M059J (cell line): ENCODE results near the gene STXBP2. TPM values are rescaled to one million over a fixed set of nuclear protein-coding genes. Genes with fewer than 3 reads are reported as not detected.

Experiments used
- DNase-seq: peaks from one replicate; pipeline ENCODE4 v3.0.0-alpha.2; 2012; ENCODE audit warnings: low read depth
- total RNA-seq: library from RNA; depleted of rRNA; stranded (reverse); fragments of >200 nt; shearing (Covaris generic); gene quantifications from 2 replicates; pipeline ENCODE4 v1.2.3, GENCODE V29; 2014; rRNA removed

The STXBP2 gene
- total RNA-seq, 1 experiment from 2014 or later, result 0.30 TPM

- peak; percentile 18 for DNase-seq
Observed at GRCh38 chr19:7678971-7679751, 42.3 kb downstream of the STXBP2 start.

- DNase-seq, result no peak
Observed at GRCh38 chr19:7679771-7680605, 43.1 kb downstream of the STXBP2 start.

- DNase-seq, result peak; percentile 69
Observed at GRCh38 chr19:7680606-7681339, 43.9 kb downstream of the STXBP2 start, which contains the start of gene TRAPPC5. TRAPPC5 (plus strand) TSS chr19:7680833; CDS start chr19:7682254, 1,421 bp downstream.

GRCh38 chr19:7681340-7682174 is 44.6 kb downstream of the STXBP2 start:
- DNase-seq, result peak; percentile 17

- no peak for DNase-seq
Observed at GRCh38 chr19:7682175-7682855, 45.4 kb downstream of the STXBP2 start.

GRCh38 chr19:7685546-7686445 is 48.9 kb downstream of the STXBP2 start:
- DNase-seq, result peak; percentile 12

- DNase-seq, result no peak
Observed at GRCh38 chr19:7687177-7687576, 50.3 kb downstream of the STXBP2 start.

- no peak for DNase-seq
Observed at GRCh38 chr19:7689165-7689564, 52.3 kb downstream of the STXBP2 start.

- no peak for DNase-seq
Observed at GRCh38 chr19:7690779-7691258, 53.9 kb downstream of the STXBP2 start.

- DNase-seq, result no peak
Observed at GRCh38 chr19:7691497-7691896, 54.6 kb downstream of the STXBP2 start.

GRCh38 chr19:7692417-7693088 is 55.6 kb downstream of the STXBP2 start:
- DNase-seq, result no peak

- DNase-seq, result no peak
Observed at GRCh38 chr19:7694499-7694898, 57.6 kb downstream of the STXBP2 start.

Other genes starting within 250 kb of the STXBP2 start
- gene PEX11G, start 148.1 kb upstream of the STXBP2 start, total RNA-seq, result 0.20 and 0.74 TPM in 2 replicates
- 27.2 and 55.4 TPM in 2 replicates for gene ZNF358, start 121.0 kb upstream of the STXBP2 start, total RNA-seq
- gene MCOLN1, start 114.5 kb upstream of the STXBP2 start, total RNA-seq, result 2.9 and 7.8 TPM in 2 replicates
- gene PNPLA6, start 101.4 kb upstream of the STXBP2 start, total RNA-seq, result 46.3 and 86.0 TPM in 2 replicates
- 0.15 TPM in 1 of 2 replicates, not detected in the other for gene CAMSAP3, start 41.2 kb upstream of the STXBP2 start, total RNA-seq
- 26.0 and 38.5 TPM in 2 replicates for gene XAB2, start 7.6 kb upstream of the STXBP2 start, total RNA-seq
- gene PET100, start 7.3 kb upstream of the STXBP2 start, total RNA-seq, result 54.8 and 67.8 TPM in 2 replicates
- gene PCP2, start 3.4 kb upstream of the STXBP2 start, total RNA-seq, result not detected in 2 replicates
- gene RETN, start 31.9 kb downstream of the STXBP2 start, total RNA-seq, result not detected in 2 replicates
- not detected in 2 replicates for gene MCEMP1, start 40.0 kb downstream of the STXBP2 start, total RNA-seq
- 89.9 and 101 TPM in 2 replicates for gene TRAPPC5, start 43.7 kb downstream of the STXBP2 start, total RNA-seq
- gene FCER2, start 65.0 kb downstream of the STXBP2 start, total RNA-seq, result not detected in 2 replicates
- not detected in 2 replicates for gene CLEC4G, start 95.0 kb downstream of the STXBP2 start, total RNA-seq
- not detected in 2 replicates for gene CD209, start 110.4 kb downstream of the STXBP2 start, total RNA-seq
- gene CLEC4M, start 126.1 kb downstream of the STXBP2 start, total RNA-seq, result not detected in 2 replicates
- gene EVI5L, start 193.1 kb downstream of the STXBP2 start, total RNA-seq, result 20.7 and 29.2 TPM in 2 replicates
- not detected in 2 replicates for gene PRR36, start 237.3 kb downstream of the STXBP2 start, total RNA-seq